B cell (primary cell): ENCODE measurements around the gene PANK4.

Experiments used
- CTCF ChIP-seq: fragments of 200-600 bp; IDR thresholded peaks from one replicate; pipeline ENCODE4 v1.8.0; 2022; ENCODE audit warnings: antibody characterized with exemption, mild to moderate bottlenecking
- EZH2 ChIP-seq: IDR thresholded peaks from 2 replicates; pipeline ENCODE4 v1.6.1; 2012; ENCODE audit warnings: borderline replicate concordance, low read depth, mild to moderate bottlenecking, moderate library complexity, low read length; ENCODE audit not compliant: insufficient read depth, poor library complexity, severe bottlenecking

- no peak for TF ChIP-seq CTCF
- no peak for TF ChIP-seq EZH2
These were observed 28.5 kb downstream of the PANK4 start for GRCh38 chr1:2497891-2498290.
